Glomerular endothelial cell (primary cell): ENCODE data around the gene EEFSEC. TPM values are rescaled to one million over a fixed set of nuclear protein-coding genes. Genes with fewer than 3 reads are reported as not detected.

ENCODE experiments used
- DNase-seq: peaks from one replicate; pipeline ENCODE4 v3.0.0-alpha.2; 2011; ENCODE audit warnings: low read depth, low spot score; ENCODE audit errors: extremely low read depth
- total RNA-seq: library from RNA; depleted of rRNA; stranded (reverse); fragments of >200 nt; gene quantifications from 2 replicates; pipeline ENCODE4 v1.2.3, GENCODE V29; 2015

Gene EEFSEC
- total RNA-seq, 1 donor from 2014 or later = 15.6 TPM

DNA sequence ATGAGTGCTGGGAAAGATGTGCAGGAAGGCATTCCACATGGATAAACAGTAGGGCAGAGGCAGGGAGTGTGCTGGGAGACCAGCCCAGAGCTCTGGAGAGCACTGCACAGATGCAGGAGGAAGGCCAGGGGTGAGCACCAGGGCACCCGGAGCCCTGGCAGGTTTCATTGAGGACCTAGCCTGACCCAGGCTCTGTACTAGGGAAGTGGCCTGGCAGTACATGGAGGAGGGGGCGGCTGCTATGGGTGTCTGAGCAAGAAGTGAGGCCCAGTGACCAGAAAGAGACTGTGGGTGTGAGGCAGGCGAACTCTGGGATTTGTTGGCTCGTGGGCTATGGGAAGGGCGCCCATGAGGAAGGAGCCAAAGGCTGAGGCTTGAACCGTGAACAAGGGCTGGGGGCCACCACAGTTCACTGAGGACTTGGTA lies 174.3 kb downstream of the EEFSEC start:
- DNase-seq = no peak

DNA sequence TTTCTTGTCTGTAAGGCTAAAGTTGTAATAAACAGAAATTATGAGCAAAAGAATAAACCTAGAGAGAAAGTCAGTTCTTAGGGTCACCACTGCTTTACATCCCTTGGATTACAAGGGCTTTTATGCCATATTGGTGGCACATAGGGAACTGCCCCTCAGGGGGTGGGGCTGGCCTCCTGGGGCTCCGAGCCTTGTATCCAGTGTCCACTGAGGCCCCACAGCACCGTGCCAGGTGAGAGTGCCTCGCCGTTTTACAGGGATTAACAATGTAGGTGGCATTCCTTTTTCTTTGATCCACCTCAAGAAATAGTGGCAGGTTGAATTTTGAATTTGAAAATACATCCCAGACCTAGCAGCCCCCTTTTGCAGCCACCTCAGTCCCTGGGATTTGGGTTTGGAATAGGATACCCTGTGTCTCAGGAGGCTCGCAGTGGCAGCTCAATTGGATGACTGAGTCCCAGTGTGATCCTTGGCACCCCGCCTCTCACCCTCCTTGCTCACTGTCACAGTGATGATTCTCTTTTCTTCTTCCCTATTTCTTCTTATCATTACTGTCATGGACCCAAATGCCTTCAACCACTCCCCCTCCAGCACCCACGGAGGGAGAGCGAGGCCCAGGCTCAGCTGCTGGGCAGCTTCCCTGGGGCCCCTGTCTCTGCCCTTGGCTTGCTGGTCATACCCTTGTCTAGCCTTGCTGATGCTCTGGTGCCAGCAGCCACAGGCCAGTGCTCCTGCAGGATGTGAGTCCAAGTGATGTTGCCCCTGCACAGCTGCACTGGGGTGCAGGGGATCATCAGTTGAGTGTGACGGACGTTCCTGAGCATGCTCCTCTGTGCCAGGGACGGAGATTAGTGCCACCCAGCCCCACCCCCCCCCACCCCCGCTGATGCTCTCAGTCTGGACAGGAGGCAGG lies 175.5 kb downstream of the EEFSEC start:
- DNase-seq = no peak

DNA sequence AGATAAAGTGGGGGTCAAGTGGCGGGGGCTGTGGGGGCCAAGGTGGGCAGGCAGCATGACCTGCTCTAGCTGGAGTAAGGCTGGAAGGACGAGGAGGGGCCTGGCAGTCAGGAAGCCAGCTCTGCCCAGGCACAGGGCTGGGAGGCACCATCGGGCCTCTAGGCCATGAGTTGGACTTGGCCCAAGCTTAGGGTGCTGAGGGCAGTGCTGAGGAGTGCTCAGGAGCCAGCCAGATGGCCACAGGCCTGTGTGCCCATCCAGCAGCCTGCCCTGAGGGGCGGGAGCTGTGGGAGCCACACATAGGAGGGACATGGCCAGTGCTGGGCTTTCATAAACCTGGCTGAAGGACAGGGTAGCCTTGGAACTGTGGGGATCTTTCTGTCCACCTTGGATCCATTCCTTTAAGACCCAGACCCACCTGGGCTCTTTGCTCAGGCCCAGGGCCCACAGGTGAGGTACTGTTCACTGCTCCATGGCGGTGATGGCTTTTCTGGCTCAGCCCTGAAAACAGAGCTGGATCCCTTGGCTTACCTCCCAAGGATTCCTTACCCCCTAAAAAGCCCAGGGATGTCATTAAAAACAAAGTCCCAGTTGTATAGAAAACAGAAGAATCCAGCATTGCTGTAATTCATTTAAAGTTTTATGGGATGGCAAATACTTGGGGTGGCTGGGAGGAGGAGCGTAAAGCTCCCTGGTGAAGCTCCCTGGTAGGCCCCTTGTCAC lies 176.4 kb downstream of the EEFSEC start:
- DNase-seq = no peak

DNA sequence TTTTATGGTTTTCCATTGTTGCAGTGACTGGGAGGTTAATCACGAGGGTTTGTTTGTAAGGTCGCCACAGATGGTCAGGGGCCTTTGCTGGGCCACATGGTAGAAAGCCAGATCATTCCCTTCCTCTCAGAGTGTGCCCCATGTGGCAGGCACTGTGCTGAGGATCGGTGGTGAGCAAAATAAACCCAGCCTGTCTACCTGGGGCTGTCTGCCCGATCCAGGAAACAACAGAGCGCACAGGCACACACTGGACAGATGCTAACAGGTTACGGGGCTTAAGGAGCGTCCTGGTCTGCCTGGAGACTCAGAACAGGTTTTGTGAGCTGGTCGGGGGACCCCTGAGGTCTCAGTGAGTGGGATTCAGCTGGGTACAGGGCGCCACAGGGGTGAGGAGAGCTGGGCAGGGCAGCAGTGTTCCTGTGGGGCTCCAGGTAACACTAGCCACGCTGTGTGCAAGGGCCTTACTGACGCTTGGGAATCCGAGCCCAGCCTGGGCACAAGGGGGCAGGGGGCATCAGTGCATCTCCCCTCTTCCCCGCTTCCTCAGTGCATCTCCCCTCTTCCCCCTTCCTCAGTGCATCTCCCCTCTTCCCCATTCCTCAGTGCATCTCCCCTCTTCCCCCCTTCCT lies 177.0 kb downstream of the EEFSEC start:
- DNase-seq = no peak

DNA sequence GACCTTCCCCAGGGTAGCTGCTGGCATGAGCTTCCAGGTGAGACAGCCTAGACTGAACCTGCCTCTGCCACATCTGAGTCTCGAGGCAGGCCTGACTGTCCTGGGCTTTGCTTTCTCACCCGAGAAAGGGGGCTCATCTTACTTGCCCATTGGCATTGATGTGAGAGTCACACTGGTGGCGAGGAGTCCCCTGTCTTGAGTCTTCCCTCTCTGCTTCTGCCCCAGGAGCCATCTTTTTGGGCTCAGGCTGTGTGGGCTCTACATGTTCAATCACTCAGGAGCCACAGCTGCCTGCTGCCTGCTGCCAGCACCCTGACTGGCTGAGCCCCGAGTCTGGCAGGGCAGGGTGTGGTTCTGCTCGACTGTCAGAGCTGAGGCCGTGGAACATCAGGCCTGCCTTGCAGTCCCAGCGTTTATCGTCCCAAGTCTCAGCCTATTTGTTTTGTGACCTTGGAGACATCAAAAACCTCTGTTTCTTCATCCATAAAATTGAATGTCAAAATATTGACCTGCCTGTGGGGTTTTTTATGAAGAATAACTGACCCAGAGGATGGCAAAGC lies 180.9 kb downstream of the EEFSEC start:
- DNase-seq = no peak

DNA sequence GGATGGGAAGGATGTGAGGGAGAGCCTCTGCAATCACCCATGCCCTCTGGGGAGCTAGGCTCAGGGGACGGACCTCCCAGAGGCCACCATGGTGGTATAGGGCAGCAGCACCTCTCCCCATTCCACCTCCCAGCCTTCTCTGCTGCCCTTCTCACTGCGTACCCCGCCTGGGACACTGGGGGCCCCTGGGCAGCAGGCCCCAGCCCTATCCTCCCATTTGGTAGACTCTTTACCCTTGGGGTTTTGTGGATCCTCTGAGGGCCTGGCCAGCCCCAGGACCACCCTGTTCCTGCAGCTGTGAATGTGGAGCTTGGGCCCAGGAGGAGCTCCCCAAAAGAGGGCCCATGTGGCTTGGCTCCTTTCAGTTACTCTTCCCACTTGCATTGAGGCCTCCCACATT lies 181.5 kb downstream of the EEFSEC start:
- no peak for DNase-seq

DNA sequence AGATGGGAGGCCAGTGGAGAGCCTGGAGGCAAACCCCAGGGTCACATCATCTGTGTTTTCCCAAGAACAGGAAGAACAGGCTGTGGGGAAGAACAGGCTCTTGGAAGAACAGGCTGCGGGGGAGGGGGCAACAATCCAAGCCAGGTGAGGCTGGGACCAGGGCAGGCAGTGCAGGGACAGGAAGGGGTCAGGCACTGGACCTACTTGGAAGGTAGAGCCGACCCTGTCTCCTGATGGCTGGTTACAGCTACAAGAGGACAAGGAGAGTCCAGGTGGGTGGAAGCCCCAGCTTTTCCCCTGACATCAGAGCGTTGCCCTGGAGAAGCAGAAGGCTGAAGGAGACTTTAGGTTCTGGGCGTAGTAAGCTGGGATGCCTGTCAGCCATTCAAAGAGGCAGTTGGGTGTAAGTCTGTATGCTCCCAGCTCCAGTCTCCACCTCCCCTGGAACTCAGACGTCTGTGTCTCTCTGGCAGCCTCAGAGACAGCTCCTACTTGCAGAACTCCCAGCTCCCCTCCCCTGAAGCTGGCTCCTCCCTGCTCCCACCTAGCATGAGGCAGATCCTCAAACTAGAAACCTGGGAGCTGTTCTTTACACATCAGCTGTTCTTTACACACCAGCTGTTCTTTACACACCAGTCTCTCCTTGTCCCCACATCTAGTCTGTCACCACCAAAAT lies 182.5 kb downstream of the EEFSEC start:
- no peak for DNase-seq

DNA sequence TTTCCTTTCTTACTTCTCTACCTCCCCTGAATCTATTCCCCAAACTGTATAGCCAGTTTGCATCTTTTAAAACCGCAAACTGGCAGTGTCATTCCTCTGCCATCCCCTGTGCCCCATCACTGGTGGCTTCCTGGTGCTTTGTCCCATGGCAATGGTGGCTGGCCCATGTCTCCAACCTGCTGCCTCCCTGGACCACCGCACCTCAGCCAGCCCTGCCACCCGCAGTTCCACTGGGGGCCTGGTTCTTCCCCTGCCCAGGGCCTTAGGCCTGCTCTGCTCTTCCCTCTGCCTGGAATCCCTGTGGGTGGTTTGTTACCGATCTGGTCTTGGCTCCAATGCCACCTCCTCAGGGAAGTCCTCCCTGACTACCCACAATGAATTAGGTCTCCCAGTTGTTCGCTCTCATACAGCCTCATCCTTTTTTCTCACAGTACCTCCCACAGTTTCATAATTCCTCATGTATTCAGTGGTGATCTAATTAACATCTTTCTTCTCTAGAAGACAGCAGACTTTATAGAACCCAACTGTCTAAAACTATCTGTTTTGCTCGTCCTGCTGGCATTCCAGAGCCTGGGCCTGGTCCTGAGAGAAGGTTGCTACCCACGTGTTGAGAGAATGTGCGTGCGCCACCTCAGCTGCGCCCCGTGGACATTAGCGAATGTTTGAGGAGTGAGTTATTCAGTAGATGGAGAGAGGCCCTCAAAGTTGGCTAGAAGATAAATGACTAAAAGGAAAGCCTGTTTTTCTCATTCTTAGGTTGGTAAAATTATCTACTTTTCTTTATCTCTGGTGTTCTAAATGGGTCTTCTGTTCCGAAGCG lies 183.3 kb downstream of the EEFSEC start:
- no peak for DNase-seq

DNA sequence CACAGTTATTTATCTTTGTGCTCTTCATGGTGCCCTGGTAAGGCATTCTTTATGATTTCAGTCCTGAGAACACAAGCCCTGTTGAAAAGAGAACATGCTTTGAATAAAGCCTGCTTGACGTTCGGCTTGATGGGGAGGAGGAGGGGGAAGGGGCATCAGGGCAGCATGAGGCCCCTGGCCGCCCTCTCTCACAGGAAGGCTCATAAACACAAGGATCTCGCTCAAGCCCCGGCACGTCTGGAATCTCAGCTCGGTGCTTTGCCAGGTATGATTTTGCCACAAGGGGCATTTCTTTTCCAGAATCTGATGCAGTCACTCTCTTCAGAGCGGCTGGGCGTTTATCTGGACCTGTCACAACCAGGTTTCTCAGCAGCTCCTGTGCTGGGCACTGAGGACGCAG lies 184.0 kb downstream of the EEFSEC start:
- DNase-seq = no peak

DNA sequence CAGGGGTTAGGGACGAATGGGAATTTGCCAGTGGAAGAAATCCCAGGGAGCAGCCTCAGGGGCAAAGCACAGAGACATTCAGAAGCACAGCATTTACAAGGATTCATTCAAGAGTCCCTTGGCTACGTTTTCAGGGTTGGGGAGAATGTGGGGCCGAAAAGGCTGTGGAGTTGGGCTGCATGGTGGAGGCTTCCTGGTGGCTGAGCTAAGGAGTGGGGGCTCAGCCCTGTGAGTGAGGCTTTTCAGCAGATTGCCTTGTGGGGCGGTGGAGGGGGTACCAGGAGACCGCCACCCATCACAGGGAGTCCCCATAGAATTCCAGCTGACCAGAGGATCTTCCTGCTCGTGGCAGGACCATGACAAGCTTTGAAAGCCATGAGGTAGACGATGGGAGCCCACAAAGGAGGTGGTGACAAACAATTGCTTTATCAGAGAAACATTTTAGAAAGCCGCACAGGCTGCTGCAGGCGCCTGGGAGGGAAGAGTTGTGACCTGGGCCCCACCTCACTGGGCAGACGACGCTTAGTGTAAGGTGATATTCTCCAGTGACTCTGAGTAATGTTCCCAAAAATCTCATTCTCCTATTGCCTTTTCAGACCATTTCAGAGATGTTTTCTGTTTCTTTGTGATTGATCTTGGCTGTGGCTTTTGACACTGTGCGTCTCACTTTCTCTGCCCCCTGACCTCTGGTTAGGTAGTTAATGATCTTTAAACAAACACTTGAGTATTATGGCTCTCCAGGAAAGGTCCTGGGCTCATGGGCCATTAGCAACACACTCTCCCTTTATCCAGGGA lies 185.5 kb downstream of the EEFSEC start:
- DNase-seq = no peak

DNA sequence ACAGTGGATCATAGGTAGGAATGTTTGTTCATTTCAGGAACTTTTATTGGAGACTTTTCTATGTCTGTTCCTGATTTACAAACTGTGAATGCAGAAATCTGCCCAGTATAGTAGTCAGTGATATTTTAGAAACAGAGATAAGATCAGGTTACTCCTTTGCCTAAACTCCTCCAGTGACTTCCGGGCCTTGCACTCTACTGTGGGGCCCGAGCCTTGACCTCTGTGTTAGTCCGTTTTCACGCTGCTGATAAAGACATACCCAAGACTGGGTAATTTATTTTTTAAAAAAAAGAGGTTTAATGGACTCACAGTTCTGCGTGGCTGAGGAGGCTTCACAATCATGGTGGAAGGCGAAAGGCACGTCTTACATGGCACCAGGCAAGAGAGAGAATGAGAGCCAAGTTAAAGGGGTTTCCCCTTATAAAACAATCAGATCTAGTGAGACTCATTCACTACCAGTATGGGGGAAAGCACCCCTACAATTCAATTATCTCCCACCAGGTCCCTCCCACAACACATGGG lies 186.3 kb downstream of the EEFSEC start:
- DNase-seq = no peak

DNA sequence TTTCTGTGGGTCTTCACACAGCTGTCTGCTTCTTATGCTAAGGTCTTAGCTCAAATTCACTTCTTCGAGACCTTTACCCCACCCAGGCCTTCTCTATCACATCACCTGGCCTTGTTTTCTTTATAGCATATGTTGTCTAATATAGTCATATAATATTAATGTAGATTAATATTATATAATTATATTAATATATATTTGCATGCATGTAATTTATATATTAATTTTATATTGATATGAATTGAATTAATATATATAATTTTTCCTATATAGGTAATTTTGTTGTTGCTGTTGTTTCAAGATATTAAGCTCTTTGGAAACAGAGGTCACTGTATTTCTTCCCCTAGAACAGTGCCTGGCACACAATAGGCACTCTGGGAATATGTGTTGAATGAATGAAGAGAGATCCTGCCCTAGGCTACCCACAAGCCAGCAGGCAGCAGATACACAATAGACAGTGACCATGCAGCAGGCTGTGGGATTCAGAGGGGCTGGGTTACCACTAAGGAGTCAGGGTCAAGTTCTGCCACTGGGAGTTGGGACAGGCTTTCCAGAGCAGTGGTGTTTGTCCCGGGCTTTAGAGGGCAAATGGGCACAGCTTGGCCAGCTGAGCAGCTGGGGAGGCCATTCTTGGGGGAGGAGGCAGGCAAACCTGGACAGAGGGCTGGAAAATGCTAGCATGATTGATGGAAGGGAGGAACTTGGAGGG lies 187.1 kb downstream of the EEFSEC start:
- DNase-seq = no peak

DNA sequence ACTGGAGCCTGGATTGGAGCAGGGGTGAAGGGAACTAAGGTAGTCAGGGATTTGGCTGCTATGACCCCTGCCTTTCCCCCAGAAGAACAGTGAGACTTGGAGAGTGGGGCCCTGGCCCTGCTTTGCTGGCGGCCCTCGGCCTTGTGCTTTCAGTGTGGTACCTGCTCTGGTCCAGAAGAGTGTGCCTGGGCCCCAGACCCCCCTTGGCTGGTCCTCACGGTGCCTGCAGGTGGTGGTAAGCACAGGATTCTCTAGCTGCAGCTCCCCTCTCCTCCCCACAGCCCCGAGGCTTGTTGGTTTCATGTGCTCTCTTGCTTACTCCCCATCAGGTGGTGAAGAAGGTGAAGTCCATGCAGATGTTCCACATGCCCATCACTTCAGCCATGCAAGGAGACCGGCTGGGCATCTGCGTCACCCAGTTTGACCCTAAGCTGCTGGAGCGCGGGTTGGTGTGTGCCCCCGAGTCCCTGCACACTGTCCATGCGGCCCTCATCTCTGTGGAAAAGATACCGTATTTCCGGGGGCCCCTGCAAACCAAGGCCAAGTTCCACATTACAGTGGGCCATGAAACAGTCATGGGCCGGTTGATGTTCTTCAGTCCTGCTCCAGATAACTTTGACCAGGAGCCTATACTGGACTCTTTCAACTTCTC lies 187.7 kb downstream of the EEFSEC start:
- no peak for DNase-seq

DNA sequence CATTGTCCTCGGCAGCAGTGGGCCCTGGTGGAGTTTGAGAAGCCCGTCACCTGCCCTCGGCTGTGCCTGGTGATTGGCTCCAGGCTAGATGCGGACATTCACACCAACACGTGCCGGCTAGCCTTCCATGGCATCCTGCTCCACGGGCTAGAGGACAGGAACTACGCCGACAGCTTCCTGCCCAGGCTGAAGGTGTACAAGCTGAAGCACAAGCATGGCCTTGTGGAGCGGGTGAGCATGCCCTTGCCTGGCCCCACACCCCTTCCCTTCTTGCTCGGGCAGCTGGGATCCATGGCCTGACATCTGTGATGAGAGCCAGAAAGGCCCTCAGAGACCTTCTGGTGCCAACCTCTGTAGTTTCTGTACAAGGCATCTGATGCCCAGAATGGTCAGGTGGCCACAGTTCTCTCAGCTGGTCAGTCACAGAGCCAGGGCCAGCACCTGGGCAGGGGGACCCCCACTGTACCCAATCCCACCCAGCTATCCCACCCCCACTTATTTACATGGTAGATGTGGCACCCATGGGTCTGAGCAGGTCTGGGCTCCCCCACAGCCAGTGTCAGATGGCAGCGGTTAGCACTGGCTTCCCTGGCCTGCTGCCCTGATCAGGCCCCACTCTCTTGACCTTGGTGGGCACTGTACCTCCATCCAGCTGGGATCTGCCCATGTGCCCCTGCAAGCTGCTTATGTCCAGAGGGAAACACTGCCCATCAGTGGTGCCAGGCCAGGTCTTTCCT lies 188.5 kb downstream of the EEFSEC start:
- no peak for DNase-seq

DNA sequence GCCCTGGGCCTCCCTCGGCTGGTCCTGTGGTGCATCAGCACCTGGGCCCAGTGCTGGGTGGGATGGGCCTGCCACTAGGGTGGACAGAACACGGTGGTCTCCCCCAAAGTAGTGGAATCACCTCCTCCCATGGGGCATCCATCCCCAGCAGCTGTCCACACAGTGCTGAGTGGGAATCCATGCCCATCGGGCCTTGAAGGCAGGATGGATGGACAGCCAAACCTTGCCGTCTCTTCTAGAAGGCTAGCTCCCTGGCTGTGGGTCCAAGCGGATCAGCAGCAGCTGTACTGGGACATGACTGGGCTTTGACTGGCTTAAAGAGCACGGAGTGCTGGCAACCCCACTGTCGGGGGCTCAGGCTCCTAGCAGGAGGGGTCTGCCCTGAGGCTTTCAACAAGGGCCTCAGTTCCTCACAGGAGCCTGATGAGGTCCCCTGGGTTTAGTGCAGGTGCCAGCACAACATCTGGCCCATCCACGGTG lies 189.5 kb downstream of the EEFSEC start:
- DNase-seq = no peak

DNA sequence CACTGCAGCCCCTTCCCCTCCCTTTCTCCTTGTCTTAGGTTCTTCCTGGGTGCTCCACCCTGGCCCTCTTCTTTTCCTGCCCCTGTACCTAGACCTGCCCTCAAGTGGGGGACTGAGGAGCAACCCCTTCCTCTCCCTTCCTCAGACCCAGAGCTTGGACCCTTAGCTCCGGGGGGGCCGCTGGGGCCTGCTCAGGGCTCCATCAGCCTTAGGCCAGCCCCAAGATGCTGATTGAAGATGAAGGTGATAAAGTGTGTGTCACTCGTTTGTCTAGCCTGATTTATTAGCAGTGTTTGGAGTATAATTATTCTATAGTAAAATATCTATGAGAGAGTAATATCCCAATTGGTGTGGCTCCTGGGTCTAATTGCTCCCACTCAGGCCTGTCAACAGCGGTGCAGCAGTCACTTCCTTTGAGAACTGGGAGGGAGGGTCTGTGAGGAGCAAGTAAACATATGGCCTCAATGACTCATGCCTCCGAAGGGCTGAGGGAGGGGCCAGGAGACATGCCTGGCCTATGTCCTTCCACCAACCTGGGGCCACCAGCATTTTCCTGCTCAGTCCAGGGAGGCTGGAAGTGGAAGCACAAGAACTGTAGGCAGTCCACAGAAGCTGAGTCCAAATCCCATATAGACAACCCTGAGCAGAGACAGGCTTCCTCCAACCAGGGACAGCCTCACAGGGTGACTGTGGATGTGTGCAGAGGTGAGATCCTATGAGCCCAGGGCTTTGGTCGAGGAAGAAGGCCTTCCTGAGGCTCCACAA lies 190.2 kb downstream of the EEFSEC start:
- DNase-seq = peak; percentile 41
